Measurements from ENCODE around the gene VPS41.

DNA sequence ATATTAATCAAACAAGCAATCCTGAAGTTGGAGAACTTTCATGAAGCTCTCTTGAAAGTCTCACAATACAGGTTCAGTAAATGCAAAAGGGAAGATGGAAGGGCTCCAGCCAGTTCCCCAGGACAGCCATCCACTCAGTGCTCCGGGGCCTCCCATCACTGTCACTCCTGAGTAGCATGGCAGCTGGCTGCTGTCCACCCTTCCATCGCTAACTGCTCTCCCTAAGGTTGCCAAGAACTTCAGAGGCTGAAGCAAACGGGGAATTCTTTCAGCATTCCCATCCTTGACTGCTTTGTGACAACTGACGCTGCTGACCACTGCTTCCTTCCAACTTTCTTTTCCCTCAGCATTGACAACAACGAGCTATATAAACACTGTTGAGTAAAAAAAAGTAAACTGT lies 69.1 kb downstream of the VPS41 start:
- no peak for TF ChIP-seq POLR2A (IDR thresholded peaks at IDR 0.05; ENCODE audit: low read depth, low read length)
- no peak for TF ChIP-seq POLR2AphosphoS5 (IDR thresholded peaks at IDR 0.05; ENCODE audit: low read depth, low read length)
- no peak for TF ChIP-seq TAF1 (IDR thresholded peaks at IDR 0.05; ENCODE audit: borderline replicate concordance, low read depth, low read length)

Data from GM12892 (cell line).